Measurements from ENCODE around the gene OSMR. TPM values are rescaled to one million over a fixed set of nuclear protein-coding genes. Genes with fewer than 3 reads are reported as not detected.
A peak's percentile ranks its signal among the peaks of the same experiment; 100 is the strongest.

OSMR gene
- total and polyA plus RNA-seq, 9 of the 15 experiments (the other 6 are each of a cell fraction or from before 2014, with no cell fraction given): 0.18 to 1.7 (median 0.94) TPM

DNA sequence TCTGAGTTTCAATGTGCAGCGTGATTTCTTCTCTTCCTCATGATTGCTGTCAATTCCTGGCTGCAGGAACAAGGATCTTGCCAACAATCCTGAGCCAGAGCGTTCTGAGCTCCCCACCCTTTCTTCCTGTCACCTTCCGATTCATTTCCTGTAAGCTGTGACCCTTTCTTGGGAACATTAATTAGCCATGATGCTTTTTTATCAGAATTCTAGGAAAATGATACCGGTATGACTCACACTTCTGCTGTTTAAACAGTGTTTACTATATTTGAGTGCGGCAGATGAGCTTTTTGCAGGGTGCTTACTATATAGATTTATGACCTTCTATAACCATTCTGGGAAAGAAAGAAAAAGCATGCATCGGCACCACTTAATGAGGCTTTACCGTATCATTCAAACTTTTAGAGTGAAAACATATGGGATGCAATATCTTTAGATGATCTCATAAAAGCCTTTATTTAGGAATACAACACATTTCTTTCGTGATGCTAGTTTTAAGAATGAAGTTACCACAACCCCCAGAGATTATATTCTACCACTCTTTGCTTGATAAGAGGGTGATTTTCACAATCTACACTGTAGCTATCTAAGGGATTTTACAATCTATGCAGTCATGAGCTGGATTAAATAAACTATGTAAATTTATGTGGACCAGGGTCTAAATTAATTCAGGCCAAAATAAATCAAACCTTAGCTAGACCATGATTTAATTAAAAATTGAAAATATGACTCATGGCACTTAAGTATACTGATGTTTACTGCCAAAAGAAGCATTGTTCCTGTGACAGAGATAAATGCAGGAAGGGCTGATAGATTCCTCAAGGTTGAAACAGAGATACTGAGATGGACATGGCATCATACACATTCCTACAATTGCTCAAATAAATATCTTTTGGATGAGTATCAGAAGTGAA lies 38.0 kb upstream of the OSMR start (continued):
- TF ChIP-seq, protein P1, sequence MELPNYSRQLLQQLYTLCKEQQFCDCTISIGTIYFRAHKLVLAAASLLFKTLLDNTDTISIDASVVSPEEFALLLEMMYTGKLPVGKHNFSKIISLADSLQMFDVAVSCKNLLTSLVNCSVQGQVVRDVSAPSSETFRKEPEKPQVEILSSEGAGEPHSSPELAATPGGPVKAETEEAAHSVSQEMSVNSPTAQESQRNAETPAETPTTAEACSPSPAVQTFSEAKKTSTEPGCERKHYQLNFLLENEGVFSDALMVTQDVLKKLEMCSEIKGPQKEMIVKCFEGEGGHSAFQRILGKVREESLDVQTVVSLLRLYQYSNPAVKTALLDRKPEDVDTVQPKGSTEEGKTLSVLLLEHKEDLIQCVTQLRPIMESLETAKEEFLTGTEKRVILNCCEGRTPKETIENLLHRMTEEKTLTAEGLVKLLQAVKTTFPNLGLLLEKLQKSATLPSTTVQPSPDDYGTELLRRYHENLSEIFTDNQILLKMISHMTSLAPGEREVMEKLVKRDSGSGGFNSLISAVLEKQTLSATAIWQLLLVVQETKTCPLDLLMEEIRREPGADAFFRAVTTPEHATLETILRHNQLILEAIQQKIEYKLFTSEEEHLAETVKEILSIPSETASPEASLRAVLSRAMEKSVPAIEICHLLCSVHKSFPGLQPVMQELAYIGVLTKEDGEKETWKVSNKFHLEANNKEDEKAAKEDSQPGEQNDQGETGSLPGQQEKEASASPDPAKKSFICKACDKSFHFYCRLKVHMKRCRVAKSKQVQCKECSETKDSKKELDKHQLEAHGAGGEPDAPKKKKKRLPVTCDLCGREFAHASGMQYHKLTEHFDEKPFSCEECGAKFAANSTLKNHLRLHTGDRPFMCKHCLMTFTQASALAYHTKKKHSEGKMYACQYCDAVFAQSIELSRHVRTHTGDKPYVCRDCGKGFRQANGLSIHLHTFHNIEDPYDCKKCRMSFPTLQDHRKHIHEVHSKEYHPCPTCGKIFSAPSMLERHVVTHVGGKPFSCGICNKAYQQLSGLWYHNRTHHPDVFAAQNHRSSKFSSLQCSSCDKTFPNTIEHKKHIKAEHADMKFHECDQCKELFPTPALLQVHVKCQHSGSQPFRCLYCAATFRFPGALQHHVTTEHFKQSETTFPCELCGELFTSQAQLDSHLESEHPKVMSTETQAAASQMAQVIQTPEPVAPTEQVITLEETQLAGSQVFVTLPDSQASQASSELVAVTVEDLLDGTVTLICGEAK (IDR thresholded peaks at IDR 0.05): peak; percentile 53; the same call in 1 of the 2 replicates
- TF ChIP-seq, protein P1 (CRISPR knock-in tag; IDR thresholded peaks at IDR 0.05): no peak
- TF ChIP-seq NFE2L1 (tag; IDR thresholded peaks at IDR 0.05; ENCODE audit: borderline replicate concordance, low read depth) (no peak), RBM14 (IDR thresholded peaks at IDR 0.05; ENCODE audit: borderline replicate concordance, insufficient read depth, low read depth, low read length) (no peak), HMG20B (CRISPR knock-in tag; IDR thresholded peaks at IDR 0.05) (no peak), TEAD4 (IDR thresholded peaks at IDR 0.05; ENCODE audit: low read length) (peak; percentile 65; the same call in 1 of the 2 replicates), TEAD4 (CRISPR knock-in tag; IDR thresholded peaks at IDR 0.05; ENCODE audit: borderline replicate concordance) (no peak), ZNF75A (CRISPR knock-in tag; IDR thresholded peaks at IDR 0.05) (no peak), CSDE1 (IDR thresholded peaks at IDR 0.05) (no peak), BRCA1 (IDR thresholded peaks at IDR 0.05) (no peak), BRCA1 (CRISPR knock-in tag; IDR thresholded peaks at IDR 0.05) (no peak), ZSCAN29 (IDR thresholded peaks at IDR 0.05) (no peak), TCF7 (IDR thresholded peaks at IDR 0.05; ENCODE audit: borderline replicate concordance) (no peak), ZNF384 (IDR thresholded peaks at IDR 0.05; ENCODE audit: low read depth, low read length) (no peak)
- TF ChIP-seq, protein P2, sequence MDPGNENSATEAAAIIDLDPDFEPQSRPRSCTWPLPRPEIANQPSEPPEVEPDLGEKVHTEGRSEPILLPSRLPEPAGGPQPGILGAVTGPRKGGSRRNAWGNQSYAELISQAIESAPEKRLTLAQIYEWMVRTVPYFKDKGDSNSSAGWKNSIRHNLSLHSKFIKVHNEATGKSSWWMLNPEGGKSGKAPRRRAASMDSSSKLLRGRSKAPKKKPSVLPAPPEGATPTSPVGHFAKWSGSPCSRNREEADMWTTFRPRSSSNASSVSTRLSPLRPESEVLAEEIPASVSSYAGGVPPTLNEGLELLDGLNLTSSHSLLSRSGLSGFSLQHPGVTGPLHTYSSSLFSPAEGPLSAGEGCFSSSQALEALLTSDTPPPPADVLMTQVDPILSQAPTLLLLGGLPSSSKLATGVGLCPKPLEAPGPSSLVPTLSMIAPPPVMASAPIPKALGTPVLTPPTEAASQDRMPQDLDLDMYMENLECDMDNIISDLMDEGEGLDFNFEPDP (CRISPR knock-in tag; IDR thresholded peaks at IDR 0.05): no peak
- TF ChIP-seq, protein P3, sequence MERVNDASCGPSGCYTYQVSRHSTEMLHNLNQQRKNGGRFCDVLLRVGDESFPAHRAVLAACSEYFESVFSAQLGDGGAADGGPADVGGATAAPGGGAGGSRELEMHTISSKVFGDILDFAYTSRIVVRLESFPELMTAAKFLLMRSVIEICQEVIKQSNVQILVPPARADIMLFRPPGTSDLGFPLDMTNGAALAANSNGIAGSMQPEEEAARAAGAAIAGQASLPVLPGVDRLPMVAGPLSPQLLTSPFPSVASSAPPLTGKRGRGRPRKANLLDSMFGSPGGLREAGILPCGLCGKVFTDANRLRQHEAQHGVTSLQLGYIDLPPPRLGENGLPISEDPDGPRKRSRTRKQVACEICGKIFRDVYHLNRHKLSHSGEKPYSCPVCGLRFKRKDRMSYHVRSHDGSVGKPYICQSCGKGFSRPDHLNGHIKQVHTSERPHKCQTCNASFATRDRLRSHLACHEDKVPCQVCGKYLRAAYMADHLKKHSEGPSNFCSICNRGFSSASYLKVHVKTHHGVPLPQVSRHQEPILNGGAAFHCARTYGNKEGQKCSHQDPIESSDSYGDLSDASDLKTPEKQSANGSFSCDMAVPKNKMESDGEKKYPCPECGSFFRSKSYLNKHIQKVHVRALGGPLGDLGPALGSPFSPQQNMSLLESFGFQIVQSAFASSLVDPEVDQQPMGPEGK (CRISPR knock-in tag; IDR thresholded peaks at IDR 0.05; ENCODE audit: borderline replicate concordance): no peak
